Uterus (tissue), 2 donors: ENCODE measurements around the gene TFEB.

ENCODE experiments used
- CTCF ChIP-seq, 4 experiments: fragments of 200-600 bp in 2 of 4; fragments of 450-650 bp in 2 of 4; sonication (generic) in 2 of 4; IDR thresholded peaks; one replicate each; pipeline ENCODE4 v1.5.1; 2016 to 2019; ENCODE audit warnings: antibody characterized with exemption in 4 of 4, mild to moderate bottlenecking in 2 of 4, moderate library complexity in 1 of 4
- POLR2A ChIP-seq, 2 donors: fragments of 450-650 bp; IDR thresholded peaks; one replicate each; pipeline ENCODE4 v1.6.1; 2016; ENCODE audit warnings: antibody characterized with exemption in 2 of 2, mild to moderate bottlenecking in 1 of 2, moderate library complexity in 1 of 2

- TF ChIP-seq CTCF (IDR thresholded peaks at IDR 0.05) (peak; percentile 83 to 89 (median 85)), POLR2A (IDR thresholded peaks at IDR 0.05) (no peak)
Measured at GRCh38 chr6:41682056-41682477, 53.3 kb downstream of the TFEB start.
